GM18520 (cell line): ENCODE measurements around the gene GLYAT.
"Not testable (repeated sequence)": the region's sequence is repeated elsewhere in the genome, so short reads cannot be mapped to it uniquely, and the experiment has no call there.

ENCODE experiments used
- ATAC-seq: cut with Tn5 transposase; IDR thresholded peaks from one replicate; pipeline ENCODE4 v1.9.1; 2021; ENCODE audit not compliant: unreplicated experiment

GLYAT gene

GRCh38 chr11:58685973-58686722 lies 45.6 kb downstream of the GLYAT start:
- ATAC-seq = no peak

DNA sequence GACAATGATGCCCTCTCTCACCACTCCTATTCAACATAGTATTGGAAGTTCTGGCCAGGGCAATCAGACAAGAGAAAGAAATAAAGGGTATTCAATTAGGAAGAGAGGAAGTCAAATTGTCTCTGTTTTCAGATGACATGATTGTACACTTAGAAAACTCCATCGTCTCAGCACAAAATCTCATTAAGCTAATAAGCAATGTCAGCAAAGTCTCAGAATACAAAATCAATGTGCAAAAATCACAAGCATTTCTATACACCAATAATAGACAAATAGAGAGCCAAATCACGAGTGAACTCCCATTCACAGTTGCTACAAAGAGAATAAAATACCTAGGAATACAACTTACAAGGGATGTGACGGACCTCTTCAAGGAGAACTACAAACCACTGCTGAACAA lies 49.1 kb downstream of the GLYAT start:
- not testable (repeated sequence) for ATAC-seq

GRCh38 chr11:58677536-58677935 lies 54.2 kb downstream of the GLYAT start:
- ATAC-seq = not testable (repeated sequence)

GRCh38 chr11:58676563-58677135 lies 55.1 kb downstream of the GLYAT start:
- no peak for ATAC-seq

- ATAC-seq = peak; percentile 79
Observed at GRCh38 chr11:58675334-58676155, 56.2 kb downstream of the GLYAT start.

GRCh38 chr11:58674609-58675008 lies 57.1 kb downstream of the GLYAT start:
- no peak for ATAC-seq

GRCh38 chr11:58671983-58672633 lies 59.6 kb downstream of the GLYAT start:
- ATAC-seq = no peak

DNA sequence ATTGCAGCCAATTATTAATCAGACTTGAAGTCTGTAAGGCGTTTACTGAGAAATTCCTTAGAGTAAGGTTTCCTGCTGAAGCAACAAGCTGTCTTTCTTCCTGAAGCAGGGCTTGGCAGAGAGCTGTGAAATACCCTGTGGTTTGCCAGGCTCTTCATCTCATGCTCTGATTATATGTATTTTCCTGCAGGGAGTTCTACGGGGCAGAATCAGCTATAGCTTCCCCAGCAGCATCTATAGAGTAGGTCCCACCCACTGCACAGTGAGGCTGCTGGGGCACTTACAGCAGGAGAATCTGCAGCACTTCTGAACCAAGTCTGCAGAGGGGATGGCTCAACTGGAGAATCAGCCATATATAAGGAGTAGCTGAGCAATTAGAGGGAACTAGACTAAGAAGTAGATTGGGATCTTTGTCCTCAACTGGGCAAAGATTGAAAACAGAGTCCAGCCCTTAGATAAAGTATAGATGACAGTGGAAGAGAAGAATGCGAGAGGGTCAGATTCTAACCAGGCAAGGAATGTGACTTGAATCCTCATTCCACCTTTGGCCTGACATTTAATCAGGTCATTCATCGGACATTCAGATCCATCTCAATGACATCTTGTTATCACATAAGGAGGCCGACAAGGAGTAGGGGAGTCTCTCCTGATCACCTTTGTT lies 71.7 kb downstream of the GLYAT start:
- no peak for ATAC-seq

DNA sequence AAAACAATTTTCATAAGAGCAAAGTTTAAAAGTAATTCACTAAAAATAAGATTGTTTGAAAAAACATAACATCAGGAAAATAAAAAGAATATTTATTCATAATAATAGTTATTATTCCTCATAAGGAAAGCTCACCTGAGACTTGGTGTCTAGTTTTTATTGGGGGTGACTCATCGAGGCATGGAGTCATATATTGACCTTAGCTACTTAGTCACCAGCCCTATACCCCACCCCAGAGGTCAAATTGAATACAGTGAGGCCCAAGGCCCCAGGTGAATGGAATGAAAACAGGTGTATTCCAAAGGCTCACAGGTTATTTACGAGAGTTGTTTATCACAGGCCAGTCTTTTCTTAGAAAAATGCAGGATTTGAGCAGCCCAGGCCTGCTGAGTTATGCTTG lies 72.3 kb downstream of the GLYAT start:
- no peak for ATAC-seq
